Neural cell (in vitro differentiated cells): ENCODE measurements around the gene BNIPL. TPM values are rescaled to one million over a fixed set of nuclear protein-coding genes. Genes with fewer than 3 reads are reported as not detected.

Experiments
- H2AFZ ChIP-seq: fragments of 200-600, 300-800 bp; sonication (generic), shearing (Covaris generic); 2 replicates; pipeline ENCODE4 v1.6.0; 2014; ENCODE audit warnings: low read depth, mild to moderate bottlenecking, antibody characterized with exemption, low read length, moderate library complexity
- H3F3A ChIP-seq: fragments of 200-600 bp; shearing (Covaris generic); 2 replicates; pipeline ENCODE4 v1.6.1; 2016; ENCODE audit warnings: mild to moderate bottlenecking, moderate library complexity, mixed read lengths, antibody characterized with exemption, low read length; ENCODE audit not compliant: insufficient read depth, poor library complexity, severe bottlenecking
- H3K27ac ChIP-seq: fragments of 200-600, 300-800 bp; sonication (generic), shearing (Covaris generic); 2 replicates; pipeline ENCODE4 v1.5.1; 2014; ENCODE audit warnings: mild to moderate bottlenecking, low read length, moderate library complexity
- H3K27me3 ChIP-seq: fragments of 300-800, 200-600 bp; sonication (generic), shearing (Covaris generic); 2 replicates; pipeline ENCODE4 v1.6.0; 2014; ENCODE audit warnings: mild to moderate bottlenecking, low read depth, low read length, moderate library complexity; ENCODE audit not compliant: insufficient read depth
- H3K36me3 ChIP-seq: fragments of 300-800, 200-600 bp; sonication (generic), shearing (Covaris generic); 2 replicates; pipeline ENCODE4 v1.5.1; 2014; ENCODE audit warnings: mild to moderate bottlenecking, antibody characterized with exemption, low read length, moderate library complexity; ENCODE audit not compliant: insufficient read depth
- H3K4me2 ChIP-seq: fragments of 300-800, 200-600 bp; sonication (generic), shearing (Covaris generic); 2 replicates; pipeline ENCODE4 v1.6.0; 2014; ENCODE audit warnings: mild to moderate bottlenecking, low read length
- H3K4me3 ChIP-seq: fragments of 300-800, 200-600 bp; sonication (generic), shearing (Covaris generic); 2 replicates; pipeline ENCODE4 v1.5.1; 2014; ENCODE audit warnings: mild to moderate bottlenecking, low read length, moderate library complexity
- H3K79me2 ChIP-seq: fragments of 200-600 bp; shearing (Covaris generic); replicated peaks from 2 replicates; pipeline ENCODE4 v1.6.0; 2014; ENCODE audit warnings: mild to moderate bottlenecking, low read length, moderate library complexity; ENCODE audit not compliant: insufficient read depth
- H3K9ac ChIP-seq: fragments of 300-800, 200-600 bp; sonication (generic), shearing (Covaris generic); 2 replicates; pipeline ENCODE4 v1.6.1; 2016; ENCODE audit warnings: mild to moderate bottlenecking, low read length, mixed read lengths
- H3K9me2 ChIP-seq: fragments of 200-600 bp; shearing (Covaris generic); 2 replicates; pipeline ENCODE4 v1.6.1; 2016; ENCODE audit warnings: mild to moderate bottlenecking, low read length, mixed read lengths; ENCODE audit not compliant: insufficient read depth
- H3K9me3 ChIP-seq: fragments of 200-600, 300-800 bp; sonication (generic), shearing (Covaris generic); 2 replicates; pipeline ENCODE4 v1.6.1; 2016; ENCODE audit warnings: mild to moderate bottlenecking, mixed run types, low read length, moderate library complexity, mixed read lengths
- H4K20me1 ChIP-seq: fragments of 200-600 bp; shearing (Covaris generic); 2 replicates; pipeline ENCODE4 v1.6.1; 2016; ENCODE audit warnings: mild to moderate bottlenecking, mixed run types; ENCODE audit not compliant: insufficient read depth
- CTCF ChIP-seq: fragments of 450-650 bp; IDR thresholded peaks from 2 replicates; pipeline ENCODE4 v1.5.1; 2014; ENCODE audit warnings: antibody characterized with exemption, mild to moderate bottlenecking, moderate library complexity; ENCODE audit not compliant: poor library complexity, severe bottlenecking
- EP300 ChIP-seq: fragments of 450-650 bp; conservative IDR thresholded peaks from 2 replicates; pipeline ENCODE4 v1.6.1; 2014; ENCODE audit warnings: antibody characterized with exemption, mild to moderate bottlenecking, moderate library complexity; ENCODE audit not compliant: poor library complexity, severe bottlenecking
- EZH2 ChIP-seq: fragments of 200-600, 300-800 bp; shearing (Covaris generic), sonication (generic); IDR thresholded peaks from 2 replicates; pipeline ENCODE4 v1.6.1; 2014; ENCODE audit warnings: antibody characterized with exemption, low read length, borderline replicate concordance, mild to moderate bottlenecking; ENCODE audit not compliant: insufficient read depth, poor library complexity, severe bottlenecking
- MXI1 ChIP-seq: fragments of 450-650 bp; conservative IDR thresholded peaks from 2 replicates; pipeline ENCODE4 v1.6.1; 2014; ENCODE audit warnings: antibody characterized with exemption, mild to moderate bottlenecking; ENCODE audit not compliant: poor library complexity, severe bottlenecking
- POLR2AphosphoS5 ChIP-seq: IDR thresholded peaks from 2 replicates; pipeline ENCODE4 v1.6.1; 2012
- RAD21 ChIP-seq: fragments of 450-650 bp; conservative IDR thresholded peaks from 2 replicates; pipeline ENCODE4 v1.6.1; 2014; ENCODE audit warnings: antibody characterized with exemption, mild to moderate bottlenecking, moderate library complexity
- REST ChIP-seq: IDR thresholded peaks from 2 replicates; pipeline ENCODE4 v1.6.1; 2012; ENCODE audit warnings: borderline replicate concordance
- SMC3 ChIP-seq: fragments of 450-650 bp; conservative IDR thresholded peaks from 2 replicates; pipeline ENCODE4 v1.6.1; 2014; ENCODE audit warnings: antibody characterized with exemption, mild to moderate bottlenecking, moderate library complexity; ENCODE audit not compliant: poor library complexity
- TAF1 ChIP-seq: IDR thresholded peaks from 2 replicates; pipeline ENCODE4 v1.6.1; 2012; ENCODE audit warnings: low read depth
- polyA plus RNA-seq: library from polyadenylated mRNA; depleted of rRNA; stranded (reverse); fragments of >200 nt; gene quantifications from 2 replicates; pipeline ENCODE4 v1.2.3, GENCODE V29; 2014

The BNIPL gene
- polyA plus RNA-seq, 1 donor from 2014 or later: 0.33 TPM

DNA sequence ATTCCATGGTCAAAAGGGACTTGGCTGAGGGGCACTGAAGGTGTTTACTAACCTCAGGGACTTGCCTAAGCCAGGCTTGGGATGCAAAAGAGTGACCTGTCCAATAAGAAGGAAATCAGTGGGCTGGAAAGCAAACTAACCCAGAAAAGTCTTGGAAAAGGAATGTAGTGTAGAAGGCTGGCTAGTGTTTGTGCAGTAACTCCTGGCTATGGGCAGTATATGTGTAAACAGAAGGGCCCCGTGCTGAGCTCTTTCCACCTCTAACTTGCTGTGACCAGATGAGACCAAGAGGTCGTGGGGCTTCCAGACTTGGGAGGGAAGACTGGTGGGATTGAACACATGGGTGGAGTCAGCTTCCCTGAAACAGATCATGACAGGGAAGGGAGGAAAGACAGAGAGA is 33.8 kb upstream of the BNIPL start:
- H3K36me3 ChIP-seq: no peaks in the 10 kb centered on the region
- H4K20me1 ChIP-seq: no peaks in the 10 kb centered on the region
- H3K9me3 ChIP-seq: no peaks in the 10 kb centered on the region
- H3K79me2 ChIP-seq: peaks cover 27% of the 10 kb centered on the region
- no peaks in the 10 kb centered on the region for H3K27me3 ChIP-seq
- H3K9me2 ChIP-seq: no peaks in the 10 kb centered on the region
- TF ChIP-seq TAF1 (no peak), CTCF (no peak), EZH2 (no peak), SMC3 (no peak), POLR2AphosphoS5 (no peak)
- H3K27ac ChIP-seq: no peak overlapping the region
- H3K9ac ChIP-seq: no peak overlapping the region
- H3K4me3 ChIP-seq: peak overlapping the region; percentile 49
- no peaks in the 10 kb centered on the region for H3F3A ChIP-seq
- H3K4me2 ChIP-seq: peak overlapping the region; percentile 51
- no peak overlapping the region for H2AFZ ChIP-seq

DNA sequence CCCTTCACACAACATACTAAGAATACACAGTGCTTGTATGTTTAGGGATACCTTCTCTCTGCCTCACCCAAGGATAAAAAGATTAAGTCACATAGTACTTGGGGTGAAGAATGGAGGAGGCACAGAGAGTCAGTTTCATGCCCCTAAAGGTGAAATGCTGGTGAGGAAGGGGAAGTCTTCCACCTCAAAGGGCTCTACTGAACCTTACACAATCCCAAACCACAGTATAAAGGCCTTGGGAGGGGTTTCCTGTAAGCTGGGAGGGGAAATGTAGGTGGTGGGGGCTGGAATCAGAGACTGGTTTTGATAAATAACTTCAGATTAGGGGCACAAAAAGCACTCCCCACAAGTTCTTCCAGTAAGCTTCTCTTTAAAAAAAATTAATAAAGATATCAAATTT is 33.2 kb upstream of the BNIPL start:
- Histone ChIP-seq H3K9ac (no peak overlapping the region), H4K20me1 (no peaks in the 10 kb centered on the region), H3K36me3 (no peaks in the 10 kb centered on the region), H3K27me3 (no peaks in the 10 kb centered on the region), H3K4me2 (peak overlapping the region; percentile 51), H3K9me2 (no peaks in the 10 kb centered on the region), H3K9me3 (no peaks in the 10 kb centered on the region), H3K79me2 (peaks cover 27% of the 10 kb centered on the region), H3F3A (no peaks in the 10 kb centered on the region), H2AFZ (no peak overlapping the region), H3K27ac (no peak overlapping the region), H3K4me3 (peak overlapping the region; percentile 49)
- TF ChIP-seq CTCF (no peak), REST (no peak), TAF1 (no peak), MXI1 (no peak), SMC3 (no peak), EZH2 (no peak), EP300 (no peak), POLR2AphosphoS5 (no peak), RAD21 (no peak)
